NCI-H187 treated with DMSO at 0.1 percent for 48 hours (cell line): Measurements from ENCODE around the gene TMX1.
A peak's percentile ranks its signal among the peaks of the same experiment; 100 is the strongest.

ENCODE experiments used
- DNase-seq: peaks from one replicate; lab custom pipeline; 2025; lab: John Stamatoyannopoulos, UW

TMX1 gene

DNA sequence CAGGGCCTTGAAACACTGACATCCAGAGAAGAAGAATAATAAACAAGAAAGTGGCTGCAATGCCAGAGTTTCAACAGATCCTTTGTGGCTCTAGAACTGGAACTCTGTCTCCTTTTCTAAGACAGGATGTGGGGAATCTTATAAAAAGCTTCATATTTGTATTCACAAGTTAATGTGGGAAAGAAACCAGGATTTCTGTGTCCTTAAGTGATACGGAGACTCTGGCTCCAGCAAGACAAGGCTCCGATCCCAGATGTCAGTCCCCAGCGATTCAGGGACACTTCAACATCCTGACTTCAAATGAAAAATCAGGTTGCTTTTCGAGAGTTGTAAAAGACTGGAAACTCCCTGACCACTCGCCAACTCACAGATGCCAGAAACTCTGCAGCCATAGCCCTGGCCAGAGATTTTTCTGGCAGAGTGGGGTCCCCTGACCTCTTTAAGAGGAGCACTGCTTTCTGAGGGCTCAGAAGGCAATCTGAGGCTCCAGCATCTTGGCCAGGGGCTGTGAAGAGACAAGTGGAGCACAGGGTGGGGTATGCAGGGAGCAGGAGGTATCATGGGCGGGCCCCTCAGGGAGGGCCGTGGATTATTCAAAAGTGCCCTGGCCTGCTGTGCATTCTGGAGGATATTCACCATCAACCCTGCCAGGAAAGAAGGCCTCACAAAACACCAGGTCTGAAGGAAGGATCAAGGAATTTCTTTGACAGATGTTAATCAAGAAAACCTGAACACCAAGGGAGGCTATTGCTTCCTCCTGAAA lies 53.3 kb downstream of the TMX1 start:
- no peak for DNase-seq

DNA sequence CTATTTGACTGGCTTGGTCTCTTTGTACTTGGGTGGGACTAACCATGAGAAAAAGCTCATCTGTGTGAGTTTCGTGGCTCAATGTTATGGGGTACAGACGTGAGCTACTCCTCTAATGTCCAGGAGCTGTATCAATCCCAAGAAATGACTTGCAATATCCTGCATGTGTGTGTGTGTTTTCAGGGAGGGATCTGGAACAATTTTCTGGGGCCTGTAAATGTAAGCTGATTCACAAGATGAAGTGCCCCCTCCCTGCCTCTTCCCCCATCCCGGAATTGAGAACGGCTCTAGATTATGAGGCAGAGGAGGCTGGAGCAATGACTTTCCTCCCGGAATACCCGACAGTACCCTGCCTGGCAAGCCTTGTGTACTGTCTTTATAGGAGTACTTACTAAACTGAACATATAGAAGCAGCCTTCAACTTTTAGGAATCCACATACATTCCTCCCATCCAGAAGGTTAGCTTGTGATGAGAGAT lies 53.9 kb downstream of the TMX1 start:
- DNase-seq = no peak

DNA sequence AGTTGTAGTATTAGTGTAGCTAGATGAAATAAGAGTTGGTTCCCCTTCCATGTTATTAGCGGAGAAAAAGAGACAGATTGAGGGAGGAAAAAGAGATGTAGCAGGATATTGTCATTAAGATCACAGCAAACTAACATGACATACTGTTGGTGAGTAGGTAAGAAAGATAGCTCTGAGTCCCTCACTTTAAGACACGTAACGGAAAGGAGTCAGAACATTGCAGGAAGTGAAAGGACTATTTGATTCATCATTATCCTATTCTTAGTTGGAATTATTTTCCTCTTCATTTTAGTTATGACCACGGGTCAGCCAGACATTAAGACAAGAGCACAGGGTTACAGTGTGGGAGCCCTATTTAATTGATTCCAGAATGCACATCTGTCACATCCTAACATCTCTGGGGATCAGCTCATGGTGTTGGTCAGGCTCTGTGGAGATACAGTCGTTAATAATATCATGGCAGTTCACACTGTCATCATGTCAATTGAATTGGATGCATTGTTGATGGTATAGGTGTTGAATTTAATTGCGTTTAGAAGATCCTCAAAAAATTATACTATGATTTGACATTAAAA lies 55.0 kb downstream of the TMX1 start:
- DNase-seq = no peak

DNA sequence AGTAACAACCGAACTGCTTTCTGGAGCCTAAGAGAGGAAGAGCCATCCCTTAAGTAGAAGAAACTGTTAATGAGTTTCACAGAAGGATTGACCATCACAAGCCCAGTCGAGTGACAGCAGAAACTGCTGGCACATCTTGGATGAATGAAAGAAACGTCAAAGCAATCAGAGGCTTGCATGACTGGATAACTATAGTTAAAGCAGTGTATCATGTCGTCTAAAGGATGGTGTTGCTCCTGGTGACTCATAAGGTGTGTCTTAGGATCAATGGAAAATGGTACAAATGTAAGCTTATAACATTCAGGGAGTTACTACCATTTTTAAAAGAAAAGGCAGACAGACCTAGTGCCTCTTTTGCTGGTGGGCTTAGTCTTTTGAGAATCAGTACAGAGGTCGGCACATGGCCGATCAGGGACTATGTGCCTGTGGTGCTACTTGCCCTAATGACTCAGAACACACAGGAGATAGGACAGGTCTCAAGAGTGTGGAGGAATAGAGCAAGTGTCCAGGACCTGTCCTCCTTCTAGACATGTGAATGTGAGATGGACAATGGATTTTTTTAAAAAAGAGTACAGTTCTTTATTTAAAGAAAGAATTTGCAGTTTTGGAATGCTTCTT lies 55.7 kb downstream of the TMX1 start:
- DNase-seq = no peak

DNA sequence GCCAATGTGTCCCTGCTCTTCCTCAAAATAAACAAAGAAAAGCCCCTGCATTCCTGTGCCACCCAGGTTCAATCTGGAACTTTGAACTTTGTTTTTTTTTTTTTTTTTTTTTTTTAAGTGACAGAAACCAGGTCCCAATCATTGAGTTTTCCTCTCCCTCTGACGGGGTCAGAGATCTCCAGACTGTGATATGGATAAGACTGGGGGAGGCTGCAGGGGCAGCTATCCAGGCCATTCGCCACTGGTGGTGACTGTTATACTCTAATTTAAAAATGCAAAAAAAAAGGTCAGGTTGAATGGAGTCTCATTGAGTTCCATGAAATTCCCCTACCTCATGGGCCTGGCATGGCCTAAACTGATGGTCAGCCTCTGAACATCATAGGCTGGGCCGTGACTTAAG lies 57.0 kb downstream of the TMX1 start:
- no peak for DNase-seq

DNA sequence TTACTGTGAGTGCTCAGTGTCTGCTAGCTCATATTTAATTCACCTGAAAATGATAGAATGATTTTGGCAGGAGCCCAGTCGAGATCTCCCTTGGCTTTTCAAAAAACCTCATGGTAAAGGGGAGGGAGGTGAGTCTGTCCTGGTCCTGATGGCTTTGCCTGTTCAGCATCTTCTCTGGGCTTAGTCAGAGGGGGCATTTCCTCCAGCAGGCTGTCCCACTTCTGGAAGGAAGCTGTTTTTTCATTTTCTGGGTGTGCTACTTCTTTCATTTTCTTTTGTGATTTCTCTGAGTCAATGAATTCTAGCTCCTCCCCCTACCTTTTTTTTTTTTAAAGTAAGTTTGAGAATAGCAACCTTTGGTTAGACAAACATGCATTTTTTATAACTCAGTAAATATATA lies 58.8 kb downstream of the TMX1 start:
- no peak for DNase-seq

DNA sequence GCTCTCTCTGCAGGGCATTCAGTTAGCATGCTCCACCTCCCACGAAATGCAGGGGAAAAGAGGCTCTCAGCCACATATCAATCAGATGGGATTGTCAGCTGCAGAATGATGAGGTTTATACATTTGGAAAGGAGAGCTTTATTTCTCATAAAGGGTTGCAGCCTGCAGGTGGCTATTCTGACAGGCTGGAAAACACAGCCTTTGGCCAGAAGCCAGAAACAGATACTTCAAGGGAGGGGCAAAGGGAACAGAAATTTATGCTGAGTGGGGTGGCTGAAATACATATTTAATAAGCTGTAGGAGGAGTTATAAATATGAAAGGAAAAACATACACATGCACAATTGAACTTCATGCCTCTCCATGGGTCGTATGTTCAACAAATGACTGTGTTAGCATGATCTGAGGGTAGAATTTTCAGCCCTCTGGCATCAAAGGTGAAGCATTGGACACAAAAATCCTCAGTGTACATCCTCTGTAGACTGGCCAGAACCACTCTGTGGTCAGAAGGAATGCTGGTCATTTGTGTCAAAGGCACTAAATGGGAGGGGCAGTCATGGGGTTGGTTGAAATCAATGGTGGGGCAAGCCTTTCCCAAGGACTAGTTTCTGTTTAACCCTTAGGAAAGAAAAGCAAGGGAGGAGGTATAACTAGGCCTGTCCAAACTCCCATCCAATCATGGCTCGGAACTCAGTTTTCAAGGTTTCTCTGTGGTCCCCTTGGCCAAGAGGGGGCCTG lies 62.4 kb downstream of the TMX1 start:
- DNase-seq = peak; percentile 79

DNA sequence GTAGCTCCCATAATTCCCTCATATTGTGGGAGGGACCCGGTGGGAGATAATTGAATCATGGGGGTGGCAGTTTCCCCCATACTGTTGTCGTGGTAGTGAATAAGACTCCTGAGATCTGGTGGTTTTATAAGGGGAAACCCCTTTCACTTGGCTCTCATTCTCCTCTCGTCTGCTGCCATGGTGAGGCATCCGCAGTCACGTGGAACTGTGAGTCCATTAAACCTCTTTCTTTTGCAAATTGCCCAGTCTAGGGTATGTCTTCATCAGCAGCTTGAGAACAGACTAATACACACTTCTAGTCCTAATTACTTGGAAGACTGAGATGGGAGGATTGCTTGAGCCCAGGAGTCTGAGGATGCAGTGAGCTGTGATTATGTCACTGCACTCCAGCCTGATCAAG lies 64.4 kb downstream of the TMX1 start:
- no peak for DNase-seq

DNA sequence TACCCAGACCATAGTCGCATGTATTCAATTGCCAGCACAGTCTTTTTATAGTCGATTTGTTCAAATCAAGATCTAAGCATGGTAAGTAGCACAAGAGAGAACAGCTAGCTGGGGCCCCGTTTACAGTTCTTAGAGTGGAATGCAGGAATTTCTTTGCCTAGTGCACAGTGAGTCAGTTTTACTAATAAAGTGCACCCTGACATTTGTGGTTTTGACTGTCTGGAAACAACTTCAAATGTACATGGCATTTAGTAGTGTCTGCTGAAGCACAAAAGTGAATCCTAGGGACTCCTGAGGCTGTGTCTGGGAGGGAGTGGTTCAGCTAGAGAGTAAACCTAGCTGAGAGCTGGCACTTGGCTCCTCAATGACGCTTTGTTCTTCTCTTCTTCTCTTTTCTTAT lies 64.9 kb downstream of the TMX1 start:
- no peak for DNase-seq

DNA sequence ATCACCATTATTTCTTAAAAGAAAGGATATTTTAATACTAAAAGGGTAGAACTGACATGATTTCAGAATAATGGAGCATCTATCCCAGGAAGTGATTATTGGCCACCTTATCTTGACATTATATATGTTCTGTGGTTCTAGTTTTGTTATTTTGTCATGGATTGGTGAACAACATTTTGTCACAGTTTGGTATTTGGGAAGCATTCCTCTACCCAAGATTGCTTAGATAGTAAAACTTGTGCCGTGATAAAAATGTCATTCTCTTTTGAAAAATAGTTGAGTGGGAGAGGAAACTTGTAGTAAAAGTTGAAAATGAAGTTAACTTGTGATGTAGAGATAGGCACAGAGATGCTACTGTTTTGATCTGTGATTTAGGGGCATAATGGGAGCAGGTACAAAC lies 65.7 kb downstream of the TMX1 start:
- DNase-seq = no peak
